Activated CD4-positive, alpha-beta T cell treated with anti-CD3 and anti-CD28 coated beads, Interleukin-2, amount 10 ng/mL, durations not matched to agents 24 days and 14 days (primary cell): ENCODE results near the gene SLC48A1. TPM values are rescaled to one million over a fixed set of nuclear protein-coding genes. Genes with fewer than 3 reads are reported as not detected.

Experiments used
- DNase-seq: peaks from one replicate; pipeline ENCODE4 v3.0.0; 2022
- H3K27ac Mint-ChIP-seq: one replicate; pipeline ENCODE4 v1.8.0; 2022; ENCODE audit warnings: mild to moderate bottlenecking, mixed read lengths
- H3K27me3 Mint-ChIP-seq: one replicate; pipeline ENCODE4 v1.8.0; 2022; ENCODE audit warnings: mixed read lengths
- H3K36me3 Mint-ChIP-seq: one replicate; pipeline ENCODE4 v1.8.0; 2022; ENCODE audit warnings: low read depth, mild to moderate bottlenecking, mixed read lengths
- H3K4me1 Mint-ChIP-seq: one replicate; pipeline ENCODE4 v1.8.0; 2021; ENCODE audit warnings: mixed read lengths
- H3K4me3 Mint-ChIP-seq: one replicate; pipeline ENCODE4 v1.8.0; 2022; ENCODE audit warnings: mild to moderate bottlenecking, moderate library complexity, mixed read lengths
- H3K9me3 Mint-ChIP-seq: one replicate; pipeline ENCODE4 v1.8.0; 2021; ENCODE audit warnings: mixed read lengths
- intact Hi-C: fragments of 100-400 bp; cut with micrococcal nuclease; formaldehyde crosslinking; loops from one replicate; pipeline ENCODE4 v1.15.1; 2023
- total RNA-seq: library from RNA; stranded (reverse); gene quantifications from 2 replicates; pipeline ENCODE4 v1.2.3, GENCODE V29; 2022

The SLC48A1 gene
- total RNA-seq, 1 donor from 2014 or later, result 12.3 TPM

- no peaks in the 10 kb centered on the region for H3K36me3 Mint-ChIP-seq
- H3K9me3 Mint-ChIP-seq, result no peaks in the 10 kb centered on the region
- peaks cover 8% of the 10 kb centered on the region for H3K27me3 Mint-ChIP-seq
- H3K4me1 Mint-ChIP-seq, result peaks cover 2% of the 10 kb centered on the region
- no peak for DNase-seq
- intact Hi-C loops, result no loop called here
- no peak overlapping the region for H3K27ac Mint-ChIP-seq
- H3K4me3 Mint-ChIP-seq, result no peak overlapping the region
These were observed 24.6 kb upstream of the SLC48A1 start for GRCh38 chr12:47748507-47748828.

- Mint-ChIP-seq H3K4me1 (peaks cover 5% of the 10 kb centered on the region), H3K27ac (peak overlapping the region; percentile 6), H3K36me3 (no peaks in the 10 kb centered on the region), H3K9me3 (no peaks in the 10 kb centered on the region), H3K4me3 (no peak overlapping the region), H3K27me3 (peaks cover 8% of the 10 kb centered on the region)
- DNase-seq, result no peak
- intact Hi-C loops, result no loop called here
These were observed 24.1 kb upstream of the SLC48A1 start for GRCh38 chr12:47748899-47749298.

DNA sequence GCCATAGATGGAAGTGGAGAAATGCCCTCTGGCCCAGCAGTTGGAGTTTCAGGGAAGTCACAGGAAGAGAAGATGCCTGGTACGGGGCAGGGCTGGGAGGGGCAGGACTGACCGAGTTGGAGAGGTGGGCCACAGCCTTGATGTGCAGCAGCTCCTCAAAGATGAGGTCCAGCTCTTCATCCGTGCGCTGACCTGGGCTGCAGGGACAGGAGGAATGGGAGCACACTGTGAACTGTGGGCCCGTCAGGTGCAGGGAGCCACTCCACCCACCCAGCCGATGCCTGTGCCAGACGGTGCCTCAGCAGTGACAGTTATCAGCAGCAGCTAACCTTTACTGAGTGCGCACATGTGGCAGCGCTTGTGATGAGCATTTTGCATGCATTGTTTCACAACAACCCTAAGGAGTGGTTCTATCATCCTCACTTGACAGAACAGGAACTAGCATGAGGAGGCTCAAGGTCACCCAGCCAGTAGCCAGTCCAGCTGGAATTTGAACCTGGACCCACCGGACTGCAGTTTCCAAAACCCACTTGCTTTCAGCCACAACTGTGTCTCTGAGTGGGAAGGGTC, 22.7 kb upstream of the SLC48A1 start:
- H3K27ac Mint-ChIP-seq, result no peak overlapping the region
- intact Hi-C loops, result no loop called here
- H3K27me3 Mint-ChIP-seq, result peaks cover 3% of the 10 kb centered on the region

GRCh38 chr12:47750916-47751470, 22.0 kb upstream of the SLC48A1 start:
- H3K9me3 Mint-ChIP-seq, result no peaks in the 10 kb centered on the region
- DNase-seq, result no peak
- peaks cover 21% of the 10 kb centered on the region for H3K4me1 Mint-ChIP-seq
- no peak overlapping the region for H3K4me3 Mint-ChIP-seq
- H3K27me3 Mint-ChIP-seq, result peaks cover 3% of the 10 kb centered on the region
- no peak overlapping the region for H3K27ac Mint-ChIP-seq
- intact Hi-C loops, result no loop called here
- H3K36me3 Mint-ChIP-seq, result no peaks in the 10 kb centered on the region

More for the DNA sequence above, 22.7 kb upstream of the SLC48A1 start:
- no peaks in the 10 kb centered on the region for H3K9me3 Mint-ChIP-seq
- peaks cover 14% of the 10 kb centered on the region for H3K4me1 Mint-ChIP-seq
- no peak for DNase-seq
- no peak overlapping the region for H3K4me3 Mint-ChIP-seq
- no peaks in the 10 kb centered on the region for H3K36me3 Mint-ChIP-seq

GRCh38 chr12:47751561-47751960, 21.5 kb upstream of the SLC48A1 start:
- intact Hi-C loops, result no loop called here
- Mint-ChIP-seq H3K36me3 (no peaks in the 10 kb centered on the region), H3K4me3 (no peak overlapping the region), H3K4me1 (peaks cover 27% of the 10 kb centered on the region), H3K27ac (no peak overlapping the region), H3K9me3 (no peaks in the 10 kb centered on the region), H3K27me3 (peaks cover 3% of the 10 kb centered on the region)
- DNase-seq, result no peak

DNA sequence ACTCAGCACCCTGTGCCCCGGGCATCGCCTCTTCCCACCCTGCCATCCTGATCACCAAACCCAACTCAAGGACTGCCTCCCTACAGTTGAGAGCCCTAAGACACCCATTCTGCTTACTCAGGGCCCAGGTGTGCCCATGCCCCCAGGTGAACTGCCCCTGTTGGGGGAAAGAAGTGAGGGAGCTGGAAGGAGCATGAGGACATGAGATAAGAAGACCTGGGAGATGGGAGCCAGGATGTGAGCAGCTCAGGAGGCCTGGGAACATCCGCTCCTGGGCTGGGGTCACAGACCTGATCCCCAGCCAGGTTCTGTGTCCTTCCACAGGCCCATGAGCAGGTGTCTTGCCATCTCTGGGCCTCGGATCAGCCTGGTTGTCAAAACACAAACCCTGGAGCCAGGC, 20.9 kb upstream of the SLC48A1 start:
- no peak overlapping the region for H3K4me3 Mint-ChIP-seq
- intact Hi-C loops, result no loop called here

GRCh38 chr12:47752552-47752951, 20.5 kb upstream of the SLC48A1 start:
- Mint-ChIP-seq H3K36me3 (no peaks in the 10 kb centered on the region), H3K27me3 (peaks cover 3% of the 10 kb centered on the region), H3K4me3 (no peak overlapping the region), H3K27ac (no peak overlapping the region), H3K4me1 (peaks cover 35% of the 10 kb centered on the region), H3K9me3 (no peaks in the 10 kb centered on the region)
- DNase-seq, result no peak
- intact Hi-C loops, result no loop called here

More for the DNA sequence above, 20.9 kb upstream of the SLC48A1 start:
- Mint-ChIP-seq H3K36me3 (no peaks in the 10 kb centered on the region), H3K9me3 (no peaks in the 10 kb centered on the region), H3K27me3 (peaks cover 3% of the 10 kb centered on the region), H3K27ac (no peak overlapping the region), H3K4me1 (peaks cover 31% of the 10 kb centered on the region)
- no peak for DNase-seq

DNA sequence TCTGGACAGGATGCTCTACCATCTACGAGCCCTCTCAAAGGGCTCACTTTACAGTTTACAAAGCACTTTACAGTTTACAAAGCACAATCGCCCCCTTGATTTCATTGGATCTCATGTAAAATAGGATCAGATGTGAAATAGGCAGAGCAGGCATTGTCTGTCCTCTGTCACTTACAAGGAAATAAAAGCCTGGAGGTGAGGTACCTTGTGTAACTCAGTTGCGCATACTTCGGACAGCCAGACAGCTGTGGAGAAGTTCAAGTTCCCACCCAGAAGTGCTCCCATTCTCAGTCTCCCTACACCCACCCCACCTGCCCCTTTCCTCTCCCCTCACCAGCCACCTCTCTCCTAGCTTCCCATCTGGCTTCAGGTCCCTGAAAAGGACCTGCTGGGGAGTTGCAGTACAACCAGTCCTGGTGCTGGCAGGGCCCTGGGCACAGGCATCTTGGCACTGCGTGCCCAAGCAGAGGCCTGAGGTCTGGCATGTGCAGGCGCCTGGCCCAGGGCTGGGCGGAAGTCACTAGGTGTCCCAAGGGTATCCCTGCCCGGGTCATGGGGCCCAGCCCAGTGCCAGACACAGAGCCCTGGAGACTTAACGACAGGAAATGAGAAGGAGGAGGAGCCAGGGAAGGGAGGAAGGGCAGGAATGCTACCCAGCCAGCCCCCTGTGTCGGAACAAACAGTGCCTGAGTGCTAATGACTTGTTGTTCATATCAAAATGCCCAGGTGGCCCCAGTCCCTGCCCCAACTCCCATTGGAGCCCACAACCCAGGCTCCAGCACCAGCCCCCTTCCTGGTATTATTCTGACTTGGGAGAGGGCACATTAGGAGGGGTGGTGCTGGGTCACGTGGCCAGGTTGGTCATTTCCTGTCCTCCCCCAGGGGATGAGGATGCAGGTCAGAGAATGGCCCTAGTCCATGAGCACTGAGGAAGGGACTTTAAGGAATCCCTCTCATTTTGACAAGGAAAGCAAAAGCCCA, 19.7 kb upstream of the SLC48A1 start:
- H3K36me3 Mint-ChIP-seq, result no peaks in the 10 kb centered on the region
- no peak for DNase-seq
- intact Hi-C loops, result no loop called here
- H3K27me3 Mint-ChIP-seq, result peaks cover 3% of the 10 kb centered on the region
- H3K4me1 Mint-ChIP-seq, result peaks cover 40% of the 10 kb centered on the region
- no peak overlapping the region for H3K4me3 Mint-ChIP-seq
- no peaks in the 10 kb centered on the region for H3K9me3 Mint-ChIP-seq
- no peak overlapping the region for H3K27ac Mint-ChIP-seq

GRCh38 chr12:47754126-47754525, 18.9 kb upstream of the SLC48A1 start:
- Mint-ChIP-seq H3K27me3 (no peaks in the 10 kb centered on the region), H3K4me3 (no peak overlapping the region), H3K36me3 (no peaks in the 10 kb centered on the region), H3K9me3 (no peaks in the 10 kb centered on the region), H3K27ac (peak overlapping the region; percentile 11), H3K4me1 (peaks cover 42% of the 10 kb centered on the region)
- intact Hi-C loops, result no loop called here
- DNase-seq, result no peak

DNA sequence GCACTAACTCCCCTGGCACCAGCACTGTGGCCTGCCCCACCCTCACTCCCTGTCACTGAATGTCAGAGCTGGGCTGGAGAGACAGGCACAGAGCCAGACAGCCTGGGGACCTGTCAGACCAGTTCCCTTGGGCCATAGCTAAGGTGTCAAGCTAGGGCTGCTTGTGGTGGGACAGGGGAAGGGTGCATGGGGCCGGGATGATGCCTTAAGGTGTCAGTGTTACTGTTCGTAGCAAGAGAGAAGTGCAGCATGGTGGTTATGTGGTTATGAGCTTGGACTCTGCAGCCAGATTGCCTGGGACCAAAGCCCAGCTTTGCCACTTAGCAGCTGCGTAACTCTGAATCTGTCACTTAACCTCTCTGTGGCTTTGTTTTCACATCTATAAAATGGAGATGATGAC, 18.2 kb upstream of the SLC48A1 start:
- no peaks in the 10 kb centered on the region for H3K27me3 Mint-ChIP-seq
- intact Hi-C loops, result loop anchor here (1.0 to 5.0 kb wide), 2 partner anchors 49 to 1488 kb away; partner anchors contain the start of genes RPAP3 and SLC38A1
- no peak overlapping the region for H3K27ac Mint-ChIP-seq
- peaks cover 46% of the 10 kb centered on the region for H3K4me1 Mint-ChIP-seq
- no peaks in the 10 kb centered on the region for H3K36me3 Mint-ChIP-seq
- peak overlapping the region; percentile 25 for H3K4me3 Mint-ChIP-seq
- no peak for DNase-seq
- no peaks in the 10 kb centered on the region for H3K9me3 Mint-ChIP-seq

- H3K27me3 Mint-ChIP-seq, result peaks cover 2% of the 10 kb centered on the region
- DNase-seq, result peak; percentile 75
- H3K4me1 Mint-ChIP-seq, result peaks cover 51% of the 10 kb centered on the region
- H3K9me3 Mint-ChIP-seq, result no peaks in the 10 kb centered on the region
- peak overlapping the region; percentile 45 for H3K27ac Mint-ChIP-seq
- intact Hi-C loops, result loop anchor here (1.0 to 5.0 kb wide), 2 partner anchors 50 to 1489 kb away; partner anchors contain the start of genes RPAP3 and SLC38A1
- no peaks in the 10 kb centered on the region for H3K36me3 Mint-ChIP-seq
- peak overlapping the region; percentile 25 for H3K4me3 Mint-ChIP-seq
These were observed 17.1 kb upstream of the SLC48A1 start for GRCh38 chr12:47755655-47756562.

DNA sequence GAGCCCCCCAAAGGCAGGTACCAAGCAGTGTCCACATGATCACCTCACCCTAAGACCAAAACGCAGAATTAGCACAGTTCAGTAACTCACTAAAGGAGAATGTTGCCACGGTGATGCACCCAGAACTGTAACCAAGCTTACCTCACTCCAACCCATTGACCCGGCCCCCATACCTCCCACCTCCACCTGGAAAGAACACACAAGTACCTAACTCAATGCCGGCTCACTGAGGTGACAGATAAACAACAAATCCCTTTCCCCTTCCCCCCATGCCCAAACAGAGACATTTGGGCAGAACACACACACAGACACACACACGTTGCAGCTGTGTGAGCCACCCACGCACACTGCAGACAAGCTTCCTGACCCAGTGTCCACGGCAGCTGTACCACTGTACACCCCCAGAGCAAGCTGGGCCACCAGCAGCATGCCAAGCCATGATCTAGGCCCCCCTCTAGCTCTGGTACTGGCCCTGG, 15.6 kb upstream of the SLC48A1 start:
- Mint-ChIP-seq H3K27ac (peak overlapping the region; percentile 11), H3K27me3 (peaks cover 2% of the 10 kb centered on the region), H3K4me1 (peaks cover 58% of the 10 kb centered on the region), H3K4me3 (peak overlapping the region; percentile 51), H3K9me3 (no peaks in the 10 kb centered on the region), H3K36me3 (no peaks in the 10 kb centered on the region)
- DNase-seq, result no peak
- intact Hi-C loops, result loop anchor here (5.0 kb wide), 1 partner anchor 1490 kb away; the partner anchor contains the start of gene SLC38A1
